GM18520 (cell line): ENCODE measurements around the gene SFXN5.
"Not testable (repeated sequence)": the region's sequence is repeated elsewhere in the genome, so short reads cannot be mapped to it uniquely, and the experiment has no call there.

Source experiments
- ATAC-seq: cut with Tn5 transposase; IDR thresholded peaks from one replicate; pipeline ENCODE4 v1.9.1; 2021; ENCODE audit not compliant: unreplicated experiment

SFXN5 gene

DNA sequence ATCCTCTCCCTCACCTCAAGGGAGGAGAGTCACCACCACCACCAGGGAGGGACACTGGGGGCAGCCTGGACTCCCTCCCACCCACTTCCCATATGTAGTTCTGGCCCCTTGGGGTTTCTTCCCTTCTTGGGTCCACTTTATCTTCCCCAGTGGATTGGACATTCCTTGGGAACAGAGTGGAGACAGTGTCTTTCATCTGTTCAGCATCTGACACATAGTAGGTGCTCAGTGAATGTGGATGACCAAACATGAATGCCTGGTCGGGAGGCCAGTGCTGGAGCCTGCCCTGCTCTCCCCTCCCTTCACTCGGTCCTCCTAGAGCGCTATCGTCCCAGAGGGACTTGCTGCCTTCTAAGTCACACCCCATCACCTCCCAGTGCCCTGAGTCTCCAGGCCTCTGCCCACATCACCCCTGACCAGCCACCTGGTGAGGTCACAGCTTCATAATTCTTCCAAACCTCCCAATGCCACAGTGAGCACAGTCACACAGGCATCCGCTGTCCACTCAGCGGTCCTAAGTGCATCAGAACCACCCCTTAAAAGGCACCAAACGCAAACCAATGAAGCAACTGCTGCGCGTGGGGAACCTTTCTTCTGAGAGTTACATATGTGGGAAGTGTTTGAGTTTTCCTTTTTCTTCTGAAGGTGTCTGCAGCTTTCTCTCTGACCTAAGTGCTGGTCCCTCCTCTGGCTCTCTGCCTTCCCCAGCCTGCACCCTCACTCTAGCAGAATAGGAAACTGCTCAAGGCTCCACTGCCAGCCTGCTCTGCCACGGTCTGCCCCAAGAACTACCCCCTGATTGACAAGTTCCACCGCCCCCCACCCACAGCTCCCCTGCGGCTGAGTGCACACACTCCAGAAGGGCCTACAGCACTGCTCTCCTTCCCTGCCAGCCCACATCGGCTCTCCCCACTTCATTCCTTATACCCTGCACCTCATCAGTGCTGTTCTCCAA, 7.2 kb upstream of the SFXN5 start:
- no peak for ATAC-seq

DNA sequence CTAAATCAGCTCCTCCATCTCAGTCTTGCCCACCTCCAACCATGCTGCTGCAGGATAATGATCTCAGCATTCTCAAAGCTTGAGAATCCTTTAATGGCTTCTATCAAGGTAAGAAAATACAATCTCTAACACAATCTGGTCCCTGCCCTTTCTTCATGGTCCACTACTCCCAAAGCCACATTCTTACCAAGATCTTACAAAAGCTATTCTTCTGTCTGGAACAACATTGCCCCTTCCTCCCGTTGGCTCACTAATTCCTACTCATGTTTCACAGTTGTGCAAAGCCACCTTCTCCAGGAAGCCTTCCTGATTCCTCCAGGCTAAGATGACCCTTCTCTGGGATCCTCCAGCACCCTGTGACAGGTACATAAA, 5.9 kb upstream of the SFXN5 start:
- no peak for ATAC-seq

DNA sequence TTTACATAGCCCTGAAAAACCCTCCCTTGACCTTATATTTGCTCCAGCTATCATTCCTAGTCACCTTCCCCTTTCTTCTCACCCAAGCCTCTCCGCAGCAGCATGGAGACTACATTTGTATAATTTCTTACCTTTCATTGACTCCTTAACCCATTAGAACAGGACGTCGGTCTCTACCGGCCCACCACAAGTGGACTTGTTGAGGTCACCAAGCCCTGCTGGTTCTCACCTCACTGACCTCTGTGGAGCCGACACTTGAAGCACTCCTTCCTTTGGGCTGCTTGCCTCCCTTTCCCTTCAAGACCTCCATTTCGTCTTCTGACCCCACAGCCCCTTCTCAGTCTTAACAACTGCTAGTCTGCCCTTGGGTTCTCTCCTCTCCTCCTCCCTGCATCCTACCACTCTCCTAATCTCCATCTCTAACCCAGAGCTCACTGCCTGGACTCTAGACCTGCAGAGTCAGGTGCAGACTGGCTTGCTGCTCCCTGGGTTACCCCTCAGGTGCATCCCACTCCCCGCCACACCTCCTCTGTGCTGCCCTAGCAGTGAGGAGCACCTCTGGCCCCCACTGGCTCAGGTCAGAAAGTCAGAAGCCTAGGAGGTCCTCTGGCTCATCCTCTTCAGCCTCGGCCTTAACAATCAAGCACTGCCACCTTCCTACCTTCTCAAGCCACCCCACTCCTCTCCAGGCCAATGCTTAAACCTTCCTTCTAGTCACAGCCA, 5.3 kb upstream of the SFXN5 start:
- ATAC-seq: no peak

DNA sequence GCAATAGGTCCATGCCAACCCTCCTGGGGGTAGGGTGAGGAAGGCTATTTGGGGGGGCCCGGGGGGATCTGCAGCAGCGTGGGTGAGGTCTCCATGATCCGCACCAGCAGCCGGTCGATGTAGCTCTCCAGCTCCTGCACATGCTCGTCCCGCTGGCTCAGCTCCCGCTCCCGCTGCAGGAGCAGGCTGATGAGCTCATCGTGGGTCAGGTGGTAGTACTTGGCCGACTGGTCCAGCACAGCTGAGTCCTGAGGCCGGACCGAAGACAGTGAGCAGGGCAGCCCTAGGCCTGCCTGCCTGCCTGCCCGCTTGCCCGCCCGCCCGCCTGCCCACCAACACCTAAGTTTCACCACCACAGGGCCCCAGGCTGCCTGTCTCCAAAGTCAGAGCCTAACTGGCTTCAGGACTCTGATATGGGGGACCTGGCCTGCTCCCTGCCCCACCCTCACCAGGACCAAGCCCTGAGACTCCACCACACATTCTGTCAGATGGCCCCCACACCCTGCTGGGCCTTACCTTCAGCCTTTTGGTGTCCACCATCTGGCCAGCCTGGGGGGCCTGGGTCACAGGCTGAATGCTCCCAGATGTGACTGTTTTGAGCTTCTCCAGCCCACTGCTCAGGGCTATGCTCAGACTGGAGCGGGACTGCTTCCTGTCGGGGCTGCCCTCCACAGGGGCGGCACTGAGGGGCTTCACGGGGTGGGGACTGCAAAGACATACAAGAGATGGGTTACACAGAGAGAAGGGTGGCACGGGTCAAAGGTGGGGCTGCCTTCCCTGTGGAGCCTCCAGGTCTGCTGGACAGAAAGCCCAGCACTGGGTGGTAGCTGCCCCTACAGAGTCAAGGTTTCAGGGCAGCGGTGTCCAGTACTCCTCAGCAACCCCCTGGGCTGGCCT, 4.2 kb upstream of the SFXN5 start:
- no peak for ATAC-seq

DNA sequence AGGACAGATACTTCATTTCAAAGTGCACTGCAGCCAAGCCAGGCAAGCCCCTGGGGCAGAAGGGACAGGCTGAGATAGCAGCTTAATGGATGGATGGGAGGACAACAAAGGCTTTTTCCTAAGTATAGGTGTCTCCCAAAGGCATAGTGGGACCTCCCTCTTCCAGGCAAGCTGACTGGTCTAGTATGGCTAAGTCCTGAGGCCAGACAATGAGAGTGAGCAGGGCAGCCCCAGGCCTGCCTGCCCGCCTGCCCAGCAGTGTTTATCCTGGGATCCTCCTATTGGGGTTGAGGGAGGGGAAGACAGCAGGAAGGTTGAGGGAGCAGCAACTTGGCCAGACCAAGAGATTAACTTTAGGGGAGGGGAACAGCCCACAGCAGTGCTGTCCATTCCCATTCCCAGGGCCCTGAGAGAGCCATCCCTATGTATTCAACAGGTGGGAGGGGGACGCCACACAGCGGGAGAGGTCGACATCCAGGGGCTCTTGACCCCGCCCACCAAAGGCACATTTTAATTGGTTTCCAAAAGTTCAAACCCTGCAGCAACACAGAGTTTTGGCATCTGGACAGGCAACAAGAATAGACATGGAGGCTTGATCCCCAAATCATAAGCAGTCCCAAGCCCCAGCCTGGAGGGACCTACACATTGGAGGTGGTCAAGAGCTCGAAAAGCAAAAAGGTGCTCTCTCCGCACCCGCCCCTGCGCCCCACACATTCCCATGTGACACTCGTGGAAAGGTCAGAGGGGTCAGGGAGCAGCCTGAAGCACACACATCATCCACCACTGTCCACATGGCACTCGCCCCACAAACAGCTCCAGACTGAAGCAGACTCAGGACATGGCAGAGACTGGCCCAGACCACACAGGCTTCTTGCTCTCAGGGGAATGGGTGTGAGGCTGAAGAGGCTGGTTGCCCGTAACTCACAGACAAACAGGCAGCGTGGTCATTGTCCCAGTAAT, 2.9 kb upstream of the SFXN5 start:
- ATAC-seq: no peak

DNA sequence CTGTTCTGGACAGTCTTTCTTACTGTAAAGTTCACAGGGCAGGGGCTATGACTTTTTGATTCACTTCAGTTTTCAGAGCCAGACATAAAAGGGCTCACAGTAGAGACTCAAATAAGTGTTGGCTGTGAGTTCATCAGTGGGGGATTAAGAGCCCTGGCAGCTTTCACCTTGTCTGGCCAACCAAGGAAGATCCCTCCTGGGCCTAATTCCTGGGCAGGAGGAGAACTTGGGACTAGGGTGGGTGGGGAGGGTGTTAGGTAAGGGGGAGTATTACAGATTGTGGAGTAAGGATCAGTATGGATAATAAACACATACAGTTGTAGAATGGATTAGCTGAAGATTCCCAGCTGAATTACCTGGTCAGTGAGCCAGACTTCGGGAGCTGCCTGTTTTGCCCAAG, 904 bp upstream of the SFXN5 start:
- ATAC-seq: no peak

DNA sequence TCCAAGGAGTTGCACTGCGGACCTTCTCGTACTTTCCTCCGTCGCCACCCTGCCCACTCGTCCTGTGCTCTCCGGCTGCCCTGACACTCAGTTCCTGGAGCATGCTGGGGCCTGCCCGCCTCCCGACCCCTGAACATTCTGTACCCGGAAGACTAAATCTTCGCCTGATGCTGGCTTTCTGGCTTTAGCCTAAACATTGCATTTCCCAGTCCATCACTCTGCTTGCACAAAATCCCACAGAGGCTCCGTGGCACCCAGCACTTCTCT, 550 bp upstream of the SFXN5 start:
- ATAC-seq: no peak

DNA sequence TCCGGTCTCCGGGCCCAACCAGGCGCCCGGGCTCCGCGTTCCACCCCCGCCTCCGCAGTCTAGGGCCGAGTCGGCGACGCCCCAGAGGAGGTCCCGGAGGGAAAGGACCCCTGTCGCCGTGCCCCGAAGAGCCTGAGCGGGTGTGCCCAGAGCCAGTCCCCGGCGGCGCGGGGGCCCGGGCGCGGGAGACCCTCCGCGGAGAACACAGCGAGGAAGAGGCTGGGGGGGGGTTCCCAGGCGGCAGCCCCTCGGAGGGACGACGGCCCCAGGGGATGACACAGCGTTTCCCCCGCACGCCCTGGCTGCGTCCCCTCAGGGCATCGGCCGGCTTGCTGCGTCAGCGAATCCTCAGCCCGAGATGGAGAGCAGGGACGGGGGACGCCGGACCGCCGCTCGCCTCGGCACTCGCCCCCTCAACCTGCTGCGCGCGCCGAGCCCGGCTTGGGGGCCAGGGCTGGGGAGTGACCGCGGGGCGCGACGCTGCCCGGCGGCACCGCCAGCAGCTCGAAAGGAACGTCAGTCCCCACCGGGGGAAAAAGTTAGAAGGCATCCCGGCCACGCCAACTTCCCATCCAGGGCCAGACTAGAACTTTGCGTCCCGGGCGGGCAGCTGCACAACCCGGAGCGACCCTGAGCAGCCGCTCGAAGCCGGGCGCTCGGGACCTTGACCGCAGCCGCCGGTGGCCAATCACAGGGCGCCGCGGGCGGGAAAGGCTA, 711 bp downstream of the SFXN5 start:
- peak; percentile 92 for ATAC-seq

DNA sequence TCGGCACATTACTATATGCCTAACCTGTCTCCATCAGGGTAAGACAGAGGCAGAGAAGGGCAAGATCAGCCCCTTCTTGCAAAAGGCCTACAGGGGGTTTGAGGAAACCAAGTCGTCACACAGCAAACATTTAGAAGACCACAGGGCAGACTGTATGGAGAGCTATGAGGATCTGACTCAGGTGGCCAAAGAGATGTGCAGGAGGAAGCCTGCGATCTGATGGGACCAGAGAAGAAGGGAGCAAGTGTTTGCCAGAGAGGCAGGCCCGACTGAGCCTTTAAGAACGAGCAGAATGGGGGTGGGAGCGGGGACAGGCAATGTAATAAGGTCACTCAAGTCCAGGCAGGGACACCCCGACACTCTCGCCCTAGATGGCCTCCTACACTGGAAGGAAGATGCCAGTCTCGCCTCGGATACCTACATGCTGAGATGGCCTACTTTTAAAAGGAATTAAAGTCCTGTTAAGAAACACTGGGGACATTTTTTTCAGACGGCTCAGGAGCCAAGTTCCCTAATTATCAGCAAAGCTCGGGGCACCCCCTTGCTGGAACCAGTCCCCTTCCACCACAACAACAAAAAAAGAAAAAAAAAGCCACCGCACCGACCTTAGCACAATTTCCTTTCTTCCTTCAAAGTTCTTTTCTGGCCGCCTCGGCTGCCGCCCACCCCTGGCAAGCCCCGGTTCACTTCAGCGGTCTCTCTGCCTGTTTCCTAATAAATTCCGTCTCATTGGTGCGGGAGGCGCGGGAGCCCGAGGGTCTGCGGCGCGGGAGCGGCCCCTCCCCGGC, 1.5 kb downstream of the SFXN5 start:
- ATAC-seq: no peak

DNA sequence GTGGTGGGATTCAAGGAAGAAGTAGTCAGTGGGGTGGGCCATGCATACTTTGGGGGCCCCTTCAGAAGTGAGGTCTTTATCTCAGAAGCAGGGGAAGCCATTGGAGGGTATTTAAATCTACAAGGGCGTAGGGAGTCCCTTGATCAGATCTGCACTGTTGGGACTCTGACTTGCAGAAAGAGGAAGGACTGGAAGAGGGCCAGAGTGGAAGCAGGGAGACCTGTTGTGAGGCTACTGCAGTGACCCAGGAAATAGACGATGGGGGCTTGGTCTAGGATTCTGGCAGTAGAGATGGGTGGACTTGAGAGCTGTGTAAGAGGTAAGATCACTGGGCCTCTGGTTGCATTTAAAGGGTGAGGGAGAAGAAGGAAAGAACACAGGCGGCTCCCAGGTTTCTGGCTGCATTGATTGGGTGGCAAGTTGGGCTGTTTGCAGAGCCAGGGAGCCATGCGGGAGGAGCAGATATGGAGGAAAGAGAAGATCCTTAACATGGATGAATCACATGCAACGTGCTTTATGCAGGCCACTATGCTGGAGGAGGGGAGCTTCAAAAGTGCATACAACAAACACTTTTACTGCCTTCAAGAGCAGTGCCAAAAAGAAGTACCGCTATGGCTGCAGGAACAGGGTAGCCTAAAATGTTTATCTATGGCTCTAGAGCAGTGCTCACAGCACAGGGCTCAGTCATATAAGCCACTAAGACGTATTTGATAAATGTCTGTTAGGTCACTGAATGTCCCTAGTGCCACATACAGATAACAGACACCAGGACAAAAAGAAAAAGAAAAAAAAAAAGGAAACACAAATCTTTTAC, 2.3 kb downstream of the SFXN5 start:
- no peak for ATAC-seq

DNA sequence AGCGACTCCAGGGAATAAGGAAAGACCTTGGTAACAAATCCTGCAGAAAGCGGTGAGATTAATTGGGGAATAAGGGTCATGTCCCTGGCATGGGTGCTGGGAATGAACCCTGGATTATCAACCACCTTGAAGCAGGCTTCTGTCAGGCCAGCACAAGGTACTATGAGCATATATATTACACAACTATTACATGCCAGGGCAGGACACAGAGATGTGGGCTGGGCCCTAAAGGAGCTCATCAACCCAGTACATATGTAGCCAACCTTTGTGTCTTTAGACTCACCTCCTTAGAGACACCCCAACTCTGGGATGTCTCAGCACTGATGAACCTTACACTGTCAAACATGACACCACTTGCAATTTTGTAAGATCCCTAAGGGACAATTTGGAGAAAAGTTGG, 3.4 kb downstream of the SFXN5 start:
- no peak for ATAC-seq

DNA sequence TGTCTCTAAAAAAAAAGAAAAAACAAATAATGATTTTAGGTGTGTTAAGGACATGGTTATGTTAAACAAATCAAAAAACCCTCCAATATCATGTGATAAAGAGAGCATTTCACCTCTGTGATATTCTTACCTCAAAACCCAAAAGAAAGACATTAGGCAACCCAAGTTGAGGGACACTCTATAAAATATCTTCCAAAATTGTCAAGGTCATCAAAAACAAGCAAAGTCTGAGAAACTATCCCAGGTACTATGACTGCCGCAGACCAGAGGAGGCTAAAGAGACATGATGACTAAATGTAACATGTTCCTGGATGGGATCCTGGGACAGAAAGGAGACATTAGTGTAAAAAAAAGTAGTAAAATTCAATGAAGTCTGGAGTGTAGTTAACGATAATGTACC, 4.5 kb downstream of the SFXN5 start:
- ATAC-seq: no peak

DNA sequence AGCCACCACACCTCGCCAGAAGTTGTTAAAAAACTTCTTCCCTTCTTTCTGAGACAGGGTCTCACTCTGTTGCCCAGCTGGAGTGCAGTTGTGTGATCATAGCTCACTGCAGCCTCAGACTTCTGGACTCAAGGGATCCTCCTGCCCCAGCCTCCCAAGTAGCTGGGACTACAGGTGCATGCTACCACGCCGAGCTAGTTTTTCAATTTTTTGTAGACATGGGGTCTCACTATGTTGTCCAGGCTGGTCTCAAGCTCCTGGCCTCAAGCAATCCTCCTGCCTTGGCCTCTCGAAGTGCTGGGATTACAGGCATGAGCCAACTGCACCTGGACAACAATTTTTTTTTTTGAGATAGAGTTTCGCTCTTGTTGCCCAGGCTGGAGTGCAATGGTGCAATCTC, 6.4 kb downstream of the SFXN5 start:
- not testable (repeated sequence) for ATAC-seq

DNA sequence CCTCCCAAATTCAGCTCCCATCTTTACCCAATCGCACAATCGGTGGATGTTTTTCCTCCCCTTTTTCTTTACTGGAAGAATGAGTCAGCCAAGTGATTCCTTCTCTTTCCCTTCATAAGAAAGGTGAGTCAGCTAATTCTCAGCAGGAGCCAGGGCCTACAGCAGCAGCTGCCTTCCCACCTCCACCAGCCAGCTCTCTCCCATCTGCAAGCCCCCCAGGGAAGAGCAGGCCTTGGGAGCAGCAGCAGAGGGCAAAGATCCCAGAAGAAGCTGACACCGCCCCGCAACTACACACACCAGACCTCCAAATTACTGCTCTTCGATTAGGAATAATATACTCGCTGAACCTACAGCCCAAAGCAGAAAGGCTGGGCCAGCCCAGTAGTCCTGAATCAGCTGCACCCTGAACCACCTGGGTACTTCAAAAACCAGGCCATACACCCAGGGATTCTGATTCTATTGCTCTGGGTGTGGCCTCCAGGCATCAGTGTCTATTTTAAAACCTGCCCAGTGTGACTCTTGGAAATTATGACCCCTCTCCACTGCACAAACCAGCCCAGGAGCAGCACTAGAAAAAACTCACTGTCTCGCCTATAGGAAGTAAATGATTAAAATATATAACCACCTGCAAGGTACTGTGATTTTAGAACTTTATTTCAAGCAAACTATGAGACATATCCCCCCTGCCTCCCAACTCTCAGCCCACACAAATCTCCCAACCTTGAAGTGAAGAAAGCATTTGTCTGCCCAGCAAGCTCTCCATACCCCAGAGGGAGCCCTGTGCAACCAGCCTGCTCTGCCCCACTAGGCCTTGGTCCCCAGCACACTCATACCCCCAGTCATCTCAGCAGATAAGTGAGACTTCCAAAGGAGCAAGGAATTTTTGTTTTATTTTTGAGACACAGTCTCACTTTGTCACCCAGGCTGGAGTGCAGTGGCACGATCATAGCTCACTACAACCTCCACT, 7.3 kb downstream of the SFXN5 start:
- ATAC-seq: no peak

DNA sequence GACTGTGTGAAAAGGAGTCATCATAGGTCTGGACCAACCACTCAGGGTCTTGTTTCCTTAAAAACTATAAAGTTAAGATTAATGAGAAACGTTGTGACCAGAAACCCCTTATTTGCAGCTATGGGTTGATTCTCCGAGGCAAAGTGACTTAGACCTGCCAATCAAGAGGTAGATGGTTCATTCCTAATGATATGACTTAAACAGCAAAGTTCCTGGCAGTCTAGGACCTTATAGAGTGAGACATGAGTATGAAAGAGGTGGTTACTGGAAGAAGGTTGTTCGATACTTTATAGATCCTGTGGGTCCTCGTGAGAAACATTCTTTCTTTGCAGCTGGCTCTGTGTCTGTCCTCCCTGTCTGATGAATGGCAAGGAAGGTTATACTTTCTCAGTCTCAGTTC, 8.0 kb downstream of the SFXN5 start:
- ATAC-seq: no peak

DNA sequence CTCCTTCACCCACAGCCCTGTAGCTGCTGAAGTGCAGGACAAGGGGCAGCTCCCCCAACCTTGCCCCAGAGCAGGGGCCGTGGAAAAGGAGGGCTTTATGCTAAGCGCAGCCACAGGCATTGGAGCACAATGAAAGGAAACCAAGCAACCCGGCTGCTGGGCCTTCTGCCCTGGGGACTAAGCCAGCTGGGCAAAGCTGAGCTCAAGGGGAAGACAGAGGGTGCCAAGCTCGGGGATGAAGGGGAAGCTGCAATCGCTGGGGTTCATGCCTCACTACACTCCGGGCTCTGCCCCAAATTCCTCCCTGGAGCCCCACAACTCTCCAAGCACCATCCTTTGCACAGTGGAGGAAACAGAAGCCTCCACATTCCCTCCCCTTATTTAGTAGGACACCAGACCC, 12.4 kb downstream of the SFXN5 start:
- ATAC-seq: no peak

DNA sequence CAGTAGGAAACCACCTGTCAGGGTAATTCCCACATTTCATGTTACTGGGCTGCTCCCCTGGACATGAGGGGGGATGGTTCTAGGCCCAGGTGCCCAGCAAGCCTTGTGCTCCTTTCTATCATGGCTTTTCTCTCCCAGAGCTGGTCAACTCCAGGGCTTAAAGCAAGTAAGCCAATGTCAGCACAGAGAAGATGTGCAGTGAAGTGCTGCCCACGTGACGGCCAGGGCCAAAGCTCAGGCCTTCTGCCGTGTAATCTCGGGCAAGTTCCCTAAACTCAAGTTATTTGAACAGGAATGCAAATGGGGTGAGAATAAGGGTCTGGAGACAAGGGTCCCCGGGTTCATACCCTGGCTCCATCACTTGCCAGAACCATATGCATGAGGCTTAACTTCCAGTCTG, 16.5 kb downstream of the SFXN5 start:
- no peak for ATAC-seq
